HG02852 (cell line): ENCODE measurements around the gene RRP1.
"Not testable (repeated sequence)": the region's sequence is repeated elsewhere in the genome, so short reads cannot be mapped to it uniquely, and the experiment has no call there.

Experiments
- ATAC-seq: cut with Tn5 transposase; IDR thresholded peaks from one replicate; pipeline ENCODE4 v1.9.1; 2021; ENCODE audit warnings: mild to moderate bottlenecking, moderate library complexity; ENCODE audit not compliant: unreplicated experiment

Gene RRP1

GRCh38 chr21:43832648-43833047 is 43.3 kb downstream of the RRP1 start:
- ATAC-seq: no peak

DNA sequence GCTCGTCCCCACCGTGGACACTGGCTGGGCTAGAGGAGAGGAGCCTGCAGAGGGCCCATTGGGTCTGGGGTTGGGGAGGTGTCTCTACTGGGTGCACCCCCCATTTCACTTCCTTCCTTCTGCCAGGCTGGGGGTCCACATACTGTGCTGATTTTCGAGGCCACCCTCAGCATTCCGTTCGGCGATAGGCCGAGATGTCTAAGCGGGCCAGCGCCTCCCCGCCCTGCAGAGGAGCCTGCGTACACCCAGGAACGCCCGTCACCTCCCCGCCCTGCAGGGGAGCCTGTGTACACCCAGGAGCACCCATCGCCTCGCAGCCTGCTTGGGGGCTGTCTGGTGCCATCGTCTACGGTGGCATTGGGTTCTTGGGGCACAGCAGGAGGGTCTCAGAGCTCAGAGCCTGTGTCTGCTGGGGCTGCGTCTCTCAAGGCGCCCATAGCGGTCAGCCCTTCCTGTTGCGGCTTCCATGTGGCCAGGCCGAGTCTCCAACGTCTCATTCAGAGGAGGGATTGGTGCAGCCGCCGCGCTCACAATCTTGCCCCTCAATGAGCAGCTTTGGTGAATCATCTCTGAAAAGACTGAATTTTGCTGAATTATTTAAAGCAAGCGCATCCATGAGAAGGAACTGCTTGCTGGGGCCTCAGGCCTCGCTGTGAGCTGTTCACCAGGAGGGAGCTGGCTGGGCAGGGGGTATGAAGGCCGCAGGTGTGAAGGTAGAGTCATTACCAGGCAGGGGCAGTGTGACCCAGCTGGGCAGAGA is 44.9 kb downstream of the RRP1 start:
- ATAC-seq: no peak

GRCh38 chr21:43835050-43835449 is 45.7 kb downstream of the RRP1 start:
- no peak for ATAC-seq

DNA sequence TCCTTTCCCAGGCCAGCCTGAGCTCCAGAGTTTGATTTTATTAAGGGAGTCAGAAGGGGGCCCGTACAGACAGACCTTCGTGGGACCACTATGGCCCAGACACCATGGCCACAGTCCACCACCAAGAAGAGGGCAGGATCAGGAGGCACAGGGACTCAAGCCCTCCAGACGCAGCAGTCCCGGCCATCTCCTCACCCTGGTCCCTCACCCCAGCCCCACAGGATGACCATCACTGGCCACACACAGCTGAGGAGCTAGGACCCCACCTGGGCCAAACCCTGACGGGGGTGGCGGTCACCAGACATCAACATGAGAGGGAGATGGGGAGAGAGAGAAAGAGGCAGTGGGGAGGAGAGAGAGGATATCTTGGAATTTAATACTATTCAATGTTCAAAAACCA is 46.5 kb downstream of the RRP1 start:
- ATAC-seq: no peak

- ATAC-seq: no peak
Observed at GRCh38 chr21:43836616-43837015, 47.2 kb downstream of the RRP1 start.

DNA sequence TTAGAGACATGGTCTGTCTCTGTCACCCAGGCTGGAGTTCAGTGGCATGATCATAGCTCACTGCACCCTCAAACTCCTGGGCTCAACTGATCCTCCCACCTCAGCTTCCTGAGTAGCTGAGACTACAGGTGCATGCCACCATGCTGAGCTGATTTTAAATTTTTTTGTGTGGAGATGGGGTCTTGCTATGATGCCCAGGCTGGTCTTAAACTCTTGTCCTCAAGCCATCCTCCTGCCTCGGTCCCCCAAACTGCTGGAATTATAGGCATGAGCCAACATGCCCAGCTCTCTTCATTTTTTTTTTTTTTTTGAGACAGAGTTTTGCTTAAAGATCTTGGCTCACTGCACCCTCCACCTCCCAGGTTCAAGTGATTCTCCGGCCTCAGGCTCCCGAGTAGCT is 50.9 kb downstream of the RRP1 start:
- no peak for ATAC-seq

GRCh38 chr21:43842742-43843141 is 53.4 kb downstream of the RRP1 start:
- ATAC-seq: no peak

DNA sequence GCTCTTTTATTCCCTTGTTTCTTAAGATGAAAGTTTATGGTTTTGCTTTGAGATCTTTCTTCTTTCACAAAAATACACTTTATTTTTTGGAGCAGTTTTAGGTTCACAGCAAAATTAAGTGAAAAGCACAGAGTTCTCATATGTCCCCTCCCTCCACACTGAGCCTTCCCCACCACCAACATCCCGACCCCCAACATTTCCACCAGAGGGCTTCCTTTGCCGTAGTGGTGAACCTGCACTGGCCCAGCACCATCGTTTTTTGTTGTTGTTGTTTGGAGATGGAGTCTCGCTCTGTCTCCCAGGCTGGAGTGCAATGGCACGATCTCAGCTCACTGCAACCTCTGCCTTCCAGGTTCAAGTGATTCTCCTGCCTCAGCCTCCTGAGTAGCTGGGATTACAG is 55.5 kb downstream of the RRP1 start:
- ATAC-seq: not testable (repeated sequence)

DNA sequence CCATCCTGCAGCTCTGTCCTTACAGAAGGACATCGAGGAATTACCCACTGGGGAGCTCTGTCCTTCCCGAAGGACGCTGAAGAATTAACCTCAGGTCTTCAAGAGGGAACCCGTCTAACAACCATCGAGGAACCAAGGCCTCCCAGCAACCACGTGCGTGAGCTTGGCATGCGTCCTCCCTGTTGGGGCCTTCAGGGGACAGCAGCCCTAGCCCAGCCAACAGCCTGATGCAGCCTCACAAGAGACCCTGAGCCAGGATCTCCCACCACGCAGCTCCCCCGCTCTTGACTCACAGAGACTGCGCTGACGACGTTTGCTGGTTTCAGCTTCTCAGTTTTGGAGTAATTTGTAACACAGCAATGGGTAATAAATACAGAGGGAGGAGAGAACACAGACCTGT is 56.0 kb downstream of the RRP1 start:
- ATAC-seq: no peak

GRCh38 chr21:43846430-43846829 is 57.1 kb downstream of the RRP1 start:
- ATAC-seq: no peak

GRCh38 chr21:43847301-43847700 is 57.9 kb downstream of the RRP1 start:
- ATAC-seq: no peak

- no peak for ATAC-seq
Observed at GRCh38 chr21:43848771-43849170, 59.4 kb downstream of the RRP1 start.

DNA sequence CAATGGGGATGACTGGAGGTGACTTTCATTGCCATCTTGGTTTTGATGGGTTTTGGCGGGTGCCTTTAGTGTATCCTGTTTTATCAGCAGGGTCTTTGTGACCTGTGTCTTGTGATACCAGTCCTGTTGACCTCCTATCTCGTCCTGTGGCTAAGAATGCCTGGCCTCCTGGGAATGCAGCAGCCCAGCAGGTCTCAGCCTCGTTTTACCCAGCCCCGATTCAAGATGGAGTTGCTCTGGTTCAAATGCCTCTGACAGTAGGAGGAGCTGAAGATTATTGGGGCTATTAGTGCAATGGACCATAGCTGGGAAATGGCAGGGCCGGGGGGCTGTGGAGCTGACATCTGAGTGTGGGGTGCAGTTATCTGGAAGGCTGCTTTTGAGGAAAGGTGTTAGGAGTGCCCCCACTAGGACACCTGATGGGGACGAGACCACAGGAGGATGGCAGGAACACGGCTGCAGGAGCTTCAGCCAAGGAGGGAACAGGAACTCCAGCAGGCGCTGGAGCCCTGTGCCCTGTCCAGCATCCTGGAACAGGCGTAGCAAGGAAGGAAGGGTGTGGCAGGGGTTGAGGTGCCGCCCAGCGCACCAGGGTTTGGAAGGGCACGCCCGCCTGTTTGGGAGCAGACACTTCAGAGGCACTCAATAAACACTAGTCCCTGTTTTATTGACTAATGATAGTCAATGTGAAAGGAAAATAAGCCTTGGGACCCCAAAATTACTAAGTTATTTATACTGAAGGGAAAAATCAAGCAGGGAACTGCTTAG is 60.3 kb downstream of the RRP1 start:
- no peak for ATAC-seq

DNA sequence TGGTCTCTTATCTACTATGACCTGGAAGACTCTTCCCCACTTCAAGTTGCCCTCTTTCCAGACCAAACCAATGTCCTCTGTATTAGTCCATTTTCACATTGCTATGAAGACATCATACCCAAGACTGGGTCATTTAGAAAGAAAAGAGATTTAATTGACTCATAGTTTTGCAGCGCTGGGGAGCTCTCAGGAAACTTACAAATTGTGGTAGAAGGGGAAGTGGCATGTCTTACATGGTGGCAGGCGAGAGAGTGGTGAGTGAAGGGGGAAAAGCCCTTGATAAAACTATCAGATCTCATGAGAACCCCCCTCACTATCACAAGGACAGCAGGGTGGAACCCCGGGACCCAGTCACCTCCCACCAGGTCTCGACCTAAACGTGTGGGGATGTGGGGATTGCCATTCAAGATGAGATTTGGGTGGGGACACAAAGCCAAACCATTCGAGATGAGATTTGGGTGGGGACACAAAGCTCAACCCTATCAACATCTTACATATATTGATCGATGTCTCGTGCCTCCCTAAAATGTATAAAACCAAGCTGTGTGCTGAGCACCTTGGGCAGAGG is 61.4 kb downstream of the RRP1 start:
- ATAC-seq: no peak

DNA sequence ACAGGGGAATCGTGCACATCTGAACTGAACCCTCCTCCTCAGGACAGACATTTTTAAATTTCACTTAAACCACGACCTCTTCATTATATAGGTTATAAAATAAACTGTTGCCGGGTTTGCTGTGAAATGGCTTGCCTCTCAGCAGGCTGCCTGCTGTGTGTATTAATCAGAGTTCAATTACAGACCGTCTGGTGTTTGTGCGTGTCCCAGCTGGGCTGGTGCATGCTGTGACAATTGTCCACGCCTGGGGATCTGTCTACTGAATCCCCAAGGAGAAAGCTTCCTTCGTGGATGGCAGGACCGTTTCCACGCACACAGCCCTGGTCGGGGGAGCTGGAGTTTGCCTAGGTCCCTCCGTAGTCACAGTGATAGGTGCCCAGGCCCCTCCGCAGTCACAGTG is 62.2 kb downstream of the RRP1 start:
- ATAC-seq: no peak

DNA sequence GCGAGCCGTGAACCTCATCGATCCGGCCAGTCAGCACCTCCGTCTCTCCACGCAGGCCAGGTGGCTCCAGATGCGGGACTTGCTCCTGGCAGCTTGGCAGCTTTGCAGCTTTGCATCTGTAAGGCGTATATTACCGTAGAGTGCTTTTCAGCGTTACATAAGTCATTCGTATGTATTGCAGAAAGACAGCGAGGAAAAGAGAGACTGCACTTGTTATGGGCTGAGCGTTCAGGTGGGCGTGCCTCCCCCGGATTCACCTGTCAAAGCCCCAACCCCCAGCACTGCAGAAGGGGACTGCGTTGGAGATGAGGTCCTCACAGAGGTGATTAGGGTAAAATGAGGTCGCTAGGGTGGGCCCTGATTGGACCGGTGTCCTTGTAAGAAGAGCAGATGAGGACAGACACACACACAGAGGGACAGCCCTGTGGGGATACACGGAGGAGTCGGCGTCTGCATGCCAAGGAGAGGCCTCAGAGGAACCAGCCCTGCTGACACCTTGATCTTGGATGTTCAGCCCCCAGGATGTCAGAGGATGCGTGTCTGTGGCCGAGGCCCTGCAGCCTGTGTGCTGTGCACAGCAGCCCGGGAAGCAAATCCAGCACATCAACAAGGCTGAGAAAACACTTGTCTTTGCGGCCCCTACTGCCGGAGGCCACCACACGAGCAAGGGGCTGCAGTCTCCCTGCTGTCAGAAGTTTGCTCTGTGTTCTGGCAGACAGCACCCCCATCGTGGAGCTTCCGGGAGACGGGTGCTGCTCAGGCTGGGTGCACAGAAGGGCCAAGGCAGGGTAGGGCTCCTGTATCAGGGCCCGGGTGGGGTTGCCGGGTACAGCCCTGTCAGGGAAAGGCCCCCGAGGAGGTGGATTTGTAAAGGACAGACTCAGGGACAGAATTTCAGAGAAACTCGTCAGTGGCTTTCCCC is 64.7 kb downstream of the RRP1 start:
- peak; percentile 28 for ATAC-seq
